H1 (cell line): Measurements from ENCODE around the gene ABHD2. TPM values are rescaled to one million over a fixed set of nuclear protein-coding genes. Genes with fewer than 3 reads are reported as not detected.

Experiments used
- MAX ChIP-seq: IDR thresholded peaks from 2 replicates; pipeline ENCODE4 v1.6.1; 2012; ENCODE audit warnings: inconsistent platforms
- polyA plus RNA-seq, 7 experiments: library from polyadenylated mRNA; depleted of rRNA in 3 of 7; stranded (reverse) in 5 of 7; unstranded in 2 of 7; fragments of >200 nt in 5 of 7; fragments of 200-250 nt in 2 of 7; gene quantifications; 1 replicate in 5 of 7; 2 replicates in 1 of 7; 4 replicates in 1 of 7; pipeline versions ENCODE4 v1.2.1 to v1.2.3, GENCODE V29; 2011 to 2013; ENCODE audit warnings: missing spikeins in 2 of 7, mixed read lengths in 2 of 7
- total RNA-seq: library from RNA; stranded (reverse); fragmentation: NEBNext Ultra II Directional; extraction: Animal tissue kit (Norgen Biotek cat#: 25700); gene quantifications from 2 replicates; pipeline ENCODE4 v1.2.1, GENCODE V29; 2021

Gene ABHD2
- total and polyA plus RNA-seq, 2 of the 8 experiments (the other 6 are each of a cell fraction or from before 2014, with no cell fraction given) = 9.1 to 23.7 TPM

DNA sequence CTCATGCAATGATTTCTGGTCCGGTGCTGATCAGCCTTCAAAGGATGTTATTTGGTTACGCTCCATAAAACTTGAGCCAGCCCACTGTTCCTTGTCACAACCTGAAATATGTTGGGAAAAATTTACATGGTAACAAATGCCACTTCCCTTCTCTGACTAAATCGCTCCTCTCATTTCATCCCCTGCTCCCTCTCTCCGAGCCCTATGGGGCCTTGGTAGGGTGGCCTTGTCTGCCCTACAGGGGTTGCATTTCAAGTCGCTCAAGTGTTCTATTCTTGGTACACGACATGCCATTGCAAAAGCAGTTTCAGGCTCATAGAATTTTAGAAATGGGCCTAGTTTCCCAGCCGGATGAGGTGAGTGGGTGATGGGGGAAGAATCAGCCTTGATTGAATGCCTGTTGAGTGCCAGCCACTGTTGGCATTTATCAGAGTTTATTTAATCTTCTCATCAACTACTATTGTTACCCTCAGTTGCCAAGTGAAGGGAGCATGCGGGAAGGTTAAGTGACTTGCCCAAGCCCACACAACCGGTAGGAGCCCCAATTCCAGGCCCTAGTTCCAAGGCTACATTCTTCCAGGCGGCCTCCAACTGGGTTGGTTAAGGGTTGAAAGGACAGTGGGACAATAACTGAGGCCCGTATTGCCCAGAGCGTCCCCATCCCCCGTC is 961 bp upstream of the ABHD2 start (continued):
- no peak for TF ChIP-seq MAX
- TF ChIP-seq, all 59 proteins: peak for 2
